Kidney (tissue), 14 donors: Measurements from ENCODE around the gene PLB1. TPM values are rescaled to one million over a fixed set of nuclear protein-coding genes. Genes with fewer than 3 reads are reported as not detected.

Experiments
- DNase-seq, 5 donors: peaks; one replicate each; pipeline ENCODE4 v3.0.0-alpha.2; 2013 to 2020
- FAIRE-seq: peaks from 2 replicates; lab custom pipeline; 2012; peaks lifted over from hg19 to GRCh38; lab: Jason Lieb, UNC
- H3K27ac ChIP-seq, 2 donors: one replicate each; pipeline ENCODE4 v1.7.0; 2013; ENCODE audit warnings: low read depth in 2 of 2, low read length in 2 of 2, inconsistent platforms in 1 of 2
- H3K27me3 ChIP-seq: one replicate; pipeline ENCODE4 v1.7.1; 2013; ENCODE audit warnings: low read length, inconsistent platforms; ENCODE audit not compliant: control insufficient read depth, insufficient read depth
- H3K36me3 ChIP-seq, 3 donors: one replicate each; pipeline versions ENCODE4 v1.7.0 to v1.7.1; 2013; ENCODE audit warnings: low read length in 3 of 3, control low read depth in 1 of 3, inconsistent platforms in 1 of 3; ENCODE audit not compliant: insufficient read depth in 3 of 3, control insufficient read depth in 2 of 3
- H3K4me1 ChIP-seq, 3 donors: one replicate each; pipeline versions ENCODE4 v1.7.0 to v1.7.1; 2013; ENCODE audit warnings: low read length in 3 of 3, inconsistent platforms in 1 of 3, low read depth in 1 of 3; ENCODE audit not compliant: control insufficient read depth in 2 of 3, insufficient read depth in 2 of 3
- H3K4me3 ChIP-seq, 3 donors: one replicate each; pipeline versions ENCODE4 v1.7.0 to v1.8.1; 2013; ENCODE audit warnings: low read length in 3 of 3, control low read depth in 1 of 3, inconsistent platforms in 1 of 3
- H3K9ac ChIP-seq, 3 donors: one replicate each; pipeline versions ENCODE4 v1.7.0 to v1.7.1; 2013; ENCODE audit warnings: low read length in 3 of 3, control low read depth in 1 of 3, inconsistent platforms in 1 of 3
- H3K9me3 ChIP-seq, 3 donors: one replicate each; pipeline versions ENCODE4 v1.7.0 to v1.7.1; 2013; ENCODE audit warnings: low read length in 3 of 3, control low read depth in 1 of 3, inconsistent platforms in 1 of 3; ENCODE audit not compliant: control insufficient read depth in 2 of 3, insufficient read depth in 1 of 3
- CTCF ChIP-seq: IDR thresholded peaks from 3 replicates; pipeline ENCODE4 v1.5.1; 2012; ENCODE audit warnings: mild to moderate bottlenecking, moderate library complexity, borderline replicate concordance; ENCODE audit not compliant: insufficient read depth; ENCODE audit errors: extremely low read depth
- intact Hi-C: fragments of 100-400 bp; cut with DNase I; formaldehyde crosslinking; loops from one replicate; pipeline ENCODE4 v1.11.1; 2022
- polyA plus RNA-seq: library from polyadenylated mRNA; stranded (reverse); fragments of 350-450 nt; fragmentation: Illumina TruSeq; extraction: RNeasy Lipid Tissue Mini Kit (QIAGEN cat#74804); gene quantifications from one replicate; pipeline ENCODE4 v1.2.3, GENCODE V29; 2014; ENCODE audit warnings: low read depth, low replicate concordance; ENCODE audit not compliant: insufficient read depth
- total RNA-seq: library from RNA; stranded (reverse); fragmentation: NEBNext Ultra II Directional; extraction: Animal tissue kit (Norgen Biotek cat#: 25700); gene quantifications from one replicate; pipeline ENCODE4 v1.2.1, GENCODE V29; 2021
- donor health status: control.
- donor health status: control.
- donor health status: control.
- donor health status: control.
- donor health status: control.
- donor health status: DM: yes; HTN: yes; CAD: no.
- donor health status: Normal renal cell carcinoma (clear cell type).

Gene PLB1
- total and polyA plus RNA-seq, 2 donors from 2014 or later, result 0.95 to 6.8 TPM

GRCh38 chr2:28586867-28587266 is 91.0 kb downstream of the PLB1 start:
- Histone ChIP-seq H3K4me1 (peaks cover 0 to 4% (median 0%) of the 10 kb centered on the region in 3 donors), H3K27ac (no peak overlapping the region), H3K4me3 (no peak overlapping the region), H3K9ac (no peak overlapping the region), H3K9me3 (no peaks in the 10 kb centered on the region), H3K27me3 (no peaks in the 10 kb centered on the region), H3K36me3 (no peaks in the 10 kb centered on the region)
- FAIRE-seq (no peak), DNase-seq (no peak)
- TF ChIP-seq CTCF, result no peak
- intact Hi-C loops, result no loop called here

GRCh38 chr2:28587526-28588291 is 91.8 kb downstream of the PLB1 start:
- DNase-seq (no peak), FAIRE-seq (no peak)
- H3K27me3 ChIP-seq, result no peaks in the 10 kb centered on the region
- H3K4me3 ChIP-seq, result no peak overlapping the region
- H3K9me3 ChIP-seq, result no peaks in the 10 kb centered on the region
- H3K36me3 ChIP-seq, result no peaks in the 10 kb centered on the region
- H3K4me1 ChIP-seq, result peaks cover 0 to 4% (median 0%) of the 10 kb centered on the region in 3 donors
- intact Hi-C loops, result no loop called here
- H3K27ac ChIP-seq, result no peak overlapping the region
- no peak overlapping the region for H3K9ac ChIP-seq
- no peak for TF ChIP-seq CTCF

- Histone ChIP-seq H3K4me3 (no peak overlapping the region), H3K9ac (no peak overlapping the region), H3K9me3 (no peaks in the 10 kb centered on the region), H3K27me3 (no peaks in the 10 kb centered on the region), H3K36me3 (no peaks in the 10 kb centered on the region), H3K4me1 (peaks cover 0 to 4% (median 0%) of the 10 kb centered on the region in 3 donors), H3K27ac (no peak overlapping the region)
- FAIRE-seq (no peak), DNase-seq (no peak)
- no peak for TF ChIP-seq CTCF
- intact Hi-C loops, result no loop called here
Observed at GRCh38 chr2:28588292-28588670, 92.4 kb downstream of the PLB1 start.
